HUDEP-2 (cell line): Measurements from ENCODE around the gene DPP10.
"Not testable (repeated sequence)": the region's sequence is repeated elsewhere in the genome, so short reads cannot be mapped to it uniquely, and the experiment has no call there.

ENCODE experiments used
- DNase-seq, 76 experiments: peaks; one replicate each; lab custom pipeline; 2025; ENCODE audit not compliant: unreplicated experiment in 76 of 76; lab: John Stamatoyannopoulos, UW

Gene DPP10

DNA sequence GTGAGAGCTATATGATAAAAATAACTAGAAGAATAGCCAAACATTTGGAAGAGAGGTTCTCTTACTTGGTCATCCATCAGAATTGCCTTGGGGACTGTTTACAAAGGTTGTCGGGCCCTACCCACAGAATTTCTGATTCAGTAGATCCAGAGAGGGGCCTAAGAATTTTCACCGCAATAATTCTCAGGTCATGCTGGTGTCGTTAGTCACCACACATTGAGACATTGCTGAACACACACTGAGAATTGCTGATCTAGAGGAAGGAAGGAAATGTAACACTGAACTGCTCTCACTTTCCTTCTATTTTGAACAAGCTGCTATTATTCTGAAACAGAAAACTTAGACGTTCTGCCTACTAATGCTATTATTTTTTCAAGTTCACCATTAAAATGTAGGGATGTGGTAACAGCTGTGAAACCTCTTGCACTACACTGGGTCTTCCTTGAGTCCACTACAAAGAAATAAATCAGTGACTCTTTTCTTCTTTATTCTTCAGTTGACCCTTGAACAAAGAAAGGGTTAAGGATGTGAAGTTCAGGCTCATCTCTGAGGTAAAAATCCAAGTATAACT is 491.3 kb downstream of the DPP10 start:
- DNase-seq: no peak

DNA sequence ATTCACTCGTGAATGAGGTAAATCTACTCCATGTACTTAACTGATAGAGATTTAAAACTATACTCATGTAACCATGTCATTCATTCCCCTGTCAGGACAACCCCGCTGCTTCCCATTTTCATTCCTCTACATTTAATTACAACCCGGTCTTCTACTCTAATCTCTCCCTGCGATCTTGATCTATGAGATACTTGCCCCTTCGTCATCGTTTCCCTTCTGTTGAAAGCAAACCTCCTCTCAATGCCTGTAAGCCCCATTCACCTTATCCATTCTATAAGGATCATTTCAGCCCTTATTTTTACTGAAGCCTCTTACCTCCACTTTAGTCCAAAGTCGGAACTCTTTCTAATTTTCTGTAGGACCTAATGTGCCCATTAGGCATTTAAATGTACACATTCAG is 492.6 kb downstream of the DPP10 start:
- no peak for DNase-seq

DNA sequence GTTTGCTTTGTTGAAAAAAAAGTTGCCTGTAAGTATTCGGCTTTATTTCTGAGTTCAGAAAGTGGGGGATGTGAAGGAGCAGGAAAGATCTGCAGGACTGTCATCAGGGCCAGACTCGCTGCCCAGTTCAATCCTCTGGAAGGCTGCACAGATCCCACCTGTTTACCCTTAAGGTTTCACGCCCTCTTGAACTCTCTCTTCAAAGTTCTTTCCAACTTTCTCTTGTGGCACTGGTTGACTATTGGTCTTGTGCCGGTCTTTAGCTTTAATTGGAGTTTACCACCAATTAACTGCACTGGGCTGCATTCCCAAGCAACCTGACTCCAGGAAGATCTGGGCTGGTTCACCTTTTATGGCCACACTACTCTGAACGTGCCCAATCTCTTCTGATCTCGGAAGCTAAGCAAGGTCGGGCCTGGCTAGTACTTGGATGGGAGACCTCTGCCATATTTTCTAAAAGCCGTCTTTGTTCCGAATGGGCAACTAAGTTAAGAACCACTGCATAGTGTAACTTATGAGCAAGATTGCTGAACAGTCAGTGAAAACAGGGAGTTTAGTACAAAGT is 495.0 kb downstream of the DPP10 start:
- DNase-seq: no peak

- no peak for DNase-seq
These were observed 498.5 kb downstream of the DPP10 start for GRCh38 chr2:114940785-114941458.

GRCh38 chr2:114949228-114949804 is 506.9 kb downstream of the DPP10 start:
- no peak for DNase-seq

DNA sequence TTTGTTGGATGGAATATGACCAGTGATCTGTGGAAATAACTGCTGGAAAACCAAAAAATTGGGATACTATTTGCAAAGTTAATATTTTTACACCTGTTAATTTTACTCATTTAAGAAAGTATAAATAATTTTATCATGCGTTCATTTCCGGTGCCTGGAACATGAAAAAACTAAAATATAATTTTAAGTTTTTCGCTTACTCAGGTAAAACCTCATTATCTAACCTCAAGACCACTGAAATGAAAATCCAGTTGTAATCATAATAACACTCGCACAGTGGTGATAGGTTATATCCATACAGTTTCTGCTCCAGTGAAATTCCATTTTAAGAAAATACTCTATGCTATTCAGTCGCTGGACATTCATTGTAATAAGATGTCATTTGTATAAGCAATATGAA is 517.9 kb downstream of the DPP10 start:
- no peak for DNase-seq

DNA sequence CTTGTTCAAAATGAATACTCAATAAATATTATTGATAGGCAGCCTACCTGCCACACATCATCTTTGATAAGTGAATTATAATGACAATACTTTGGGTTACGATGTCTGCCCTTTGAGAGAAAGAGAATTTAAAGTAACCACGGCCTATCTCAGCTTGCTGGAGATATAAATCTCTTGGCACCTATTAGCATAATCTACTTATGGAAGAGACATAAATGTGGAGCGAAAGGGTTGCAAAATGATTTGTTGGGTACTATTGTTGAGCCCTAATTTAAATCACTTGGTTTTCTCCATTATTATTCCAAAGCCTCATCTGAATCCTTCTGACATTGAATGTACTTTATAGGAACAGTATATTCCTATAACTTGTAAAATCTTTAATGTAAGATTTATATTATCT is 520.1 kb downstream of the DPP10 start:
- DNase-seq: no peak

DNA sequence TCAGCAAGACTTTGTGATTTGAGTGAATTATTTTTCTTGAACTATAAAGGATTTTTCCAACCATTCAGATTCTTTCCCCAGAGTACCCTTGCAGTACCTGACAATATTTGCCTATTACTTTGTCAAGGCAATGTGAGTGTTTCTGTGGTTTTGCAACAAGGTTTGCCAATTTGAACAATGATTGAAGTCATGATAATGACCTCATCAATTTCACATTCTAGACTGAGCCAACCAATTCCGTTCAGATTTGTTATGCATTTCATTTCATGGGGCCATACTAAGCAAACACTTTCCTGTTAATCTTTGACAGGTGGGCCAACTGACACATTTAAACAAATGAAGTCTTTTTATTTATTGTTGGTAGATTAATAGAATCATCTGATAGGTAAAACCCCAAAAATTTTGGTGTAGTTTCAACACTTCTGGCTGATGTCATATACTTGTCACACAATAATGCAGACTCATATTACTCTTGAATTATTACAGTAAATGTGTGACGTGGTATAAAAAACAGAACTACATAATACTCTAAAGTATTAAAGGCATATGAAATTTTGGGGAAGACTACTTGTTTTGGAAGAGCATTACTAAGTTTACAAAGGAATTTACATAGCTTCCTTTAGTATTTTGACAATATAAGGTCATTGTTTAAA is 526.4 kb downstream of the DPP10 start:
- no peak for DNase-seq

GRCh38 chr2:115004321-115004720 is 561.9 kb downstream of the DPP10 start:
- DNase-seq: not testable (repeated sequence)

DNA sequence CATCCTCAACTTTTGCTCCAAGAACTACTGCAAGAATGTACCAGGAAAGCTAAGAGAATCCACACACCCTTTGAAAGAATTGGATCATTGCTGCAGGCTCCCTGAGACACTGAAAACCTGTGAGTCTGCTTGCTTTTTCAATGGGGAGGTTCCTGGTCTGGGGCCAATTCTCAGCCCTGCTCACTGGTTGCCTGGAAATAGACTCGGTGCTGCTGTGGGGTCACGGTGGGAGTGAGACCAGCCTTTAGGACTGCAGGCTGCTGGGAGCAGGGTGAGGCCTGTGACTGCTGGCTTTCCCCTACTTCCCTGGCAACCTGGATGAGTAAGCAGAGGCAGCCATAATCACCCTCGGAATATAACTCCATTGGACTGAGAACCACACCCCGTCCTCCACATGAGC is 569.3 kb downstream of the DPP10 start:
- DNase-seq: no peak

- not testable (repeated sequence) for DNase-seq
These were observed 579.6 kb downstream of the DPP10 start for GRCh38 chr2:115022013-115022412.

DNA sequence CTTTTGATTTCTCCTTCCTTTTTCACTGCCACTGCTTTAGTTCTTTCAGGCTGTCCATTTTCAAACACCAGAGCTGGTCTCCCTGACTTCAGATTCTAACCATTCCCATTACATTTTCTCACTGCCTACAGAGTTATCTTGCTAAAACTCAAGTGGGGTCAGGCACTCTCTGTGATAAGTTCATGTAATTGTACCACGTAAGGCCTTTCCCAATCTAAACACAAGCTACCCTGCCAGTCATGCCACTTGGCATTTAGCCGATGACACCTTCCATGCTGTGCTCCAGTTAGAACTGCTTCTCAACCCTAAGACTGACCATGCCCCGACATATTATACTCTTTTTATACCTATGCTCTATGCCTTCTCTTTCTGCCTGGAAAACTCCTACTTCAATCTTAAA is 592.4 kb downstream of the DPP10 start:
- no peak for DNase-seq

- DNase-seq: no peak
These were observed 594.4 kb downstream of the DPP10 start for GRCh38 chr2:115036818-115037217.

- DNase-seq: no peak
These were observed 615.0 kb downstream of the DPP10 start for GRCh38 chr2:115057473-115057872.

DNA sequence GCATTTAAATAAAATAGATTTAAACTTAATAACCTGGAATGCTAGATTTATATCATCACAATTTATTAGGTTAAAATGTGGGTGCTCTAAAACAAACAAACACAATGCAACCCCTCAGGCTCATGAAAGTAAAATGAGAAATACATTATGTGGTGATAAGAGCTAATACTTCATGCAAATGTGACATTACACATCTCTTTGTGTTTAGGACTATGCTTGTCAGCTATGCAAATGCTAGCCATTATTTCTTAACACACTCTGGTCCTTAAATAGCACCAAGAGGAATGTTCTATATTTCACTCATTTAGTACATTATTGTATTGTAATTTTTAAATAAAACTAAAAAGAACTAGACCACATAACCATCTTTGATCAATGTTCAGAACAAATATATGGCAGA is 627.6 kb downstream of the DPP10 start:
- no peak for DNase-seq

GRCh38 chr2:115071534-115071933 is 629.1 kb downstream of the DPP10 start:
- DNase-seq: no peak

DNA sequence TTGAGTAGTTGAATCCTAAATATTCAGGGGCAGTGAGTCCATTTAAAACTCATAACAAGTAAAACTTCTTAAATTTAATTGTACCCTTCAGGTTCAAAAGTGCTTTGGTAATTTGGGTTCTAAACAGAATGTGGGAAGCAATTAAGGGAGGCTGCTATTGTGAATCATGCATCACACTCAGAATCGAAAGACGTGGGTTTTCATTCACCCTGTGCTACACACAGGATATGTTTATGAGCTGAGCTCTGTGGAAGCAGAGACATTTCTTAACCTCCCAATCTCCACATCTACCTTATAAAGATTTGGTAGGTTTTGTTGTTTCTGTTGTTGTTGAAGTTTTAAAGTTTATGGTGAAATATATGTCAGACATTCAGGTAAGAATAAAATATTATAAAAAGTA is 633.4 kb downstream of the DPP10 start:
- no peak for DNase-seq

- no peak for DNase-seq
These were observed 635.2 kb downstream of the DPP10 start for GRCh38 chr2:115077626-115078025.

GRCh38 chr2:115083225-115083624 is 640.8 kb downstream of the DPP10 start:
- DNase-seq: no peak

GRCh38 chr2:115083711-115084110 is 641.3 kb downstream of the DPP10 start:
- no peak for DNase-seq

- DNase-seq: no peak
These were observed 642.0 kb downstream of the DPP10 start for GRCh38 chr2:115084446-115084845.
